ENCODE data around the gene MAP3K15. TPM values are rescaled to one million over a fixed set of nuclear protein-coding genes. Genes with fewer than 3 reads are reported as not detected.

MAP3K15 gene
- total RNA-seq, result not detected
- long read RNA-seq, partial matches to known transcripts, result 0 of 4 reads
- long read RNA-seq, other reads (novel, unspliced or antisense), result 3 of 4 reads

GRCh38 chrX:19514791-19515614 lies at the start of gene MAP3K15:
Gene MAP3K15 (minus strand): TSS chrX:19515508. CDS start chrX:19515261, 247 bp downstream.
- peak; percentile 34 for ATAC-seq (ENCODE audit: poor library complexity)
- DNase-seq, result peak; percentile 38

GRCh38 chrX:19564606-19565005 lies 49.3 kb upstream of the MAP3K15 start:
- ATAC-seq (ENCODE audit: poor library complexity) (no peak), DNase-seq (no peak)
- intact Hi-C loops (cut with DNase I), result no loop called here

More at GRCh38 chrX:19514791-19515614, at the start of gene MAP3K15:
- intact Hi-C loops (cut with DNase I), result no loop called here

GRCh38 chrX:19563746-19564145 lies 48.4 kb upstream of the MAP3K15 start:
- ATAC-seq (ENCODE audit: poor library complexity) (no peak), DNase-seq (no peak)

GRCh38 chrX:19563327-19563726 lies 48.0 kb upstream of the MAP3K15 start:
- no peak for DNase-seq
- no peak for ATAC-seq (ENCODE audit: poor library complexity)

More at GRCh38 chrX:19563746-19564145, 48.4 kb upstream of the MAP3K15 start:
- intact Hi-C loops (cut with DNase I), result no loop called here

GRCh38 chrX:19560611-19561010 lies 45.3 kb upstream of the MAP3K15 start:
- intact Hi-C loops (cut with DNase I), result no loop called here
- no peak for DNase-seq
- ATAC-seq (ENCODE audit: poor library complexity), result no peak

More at GRCh38 chrX:19563327-19563726, 48.0 kb upstream of the MAP3K15 start:
- intact Hi-C loops (cut with DNase I), result no loop called here

- ATAC-seq (ENCODE audit: poor library complexity), result no peak
- intact Hi-C loops (cut with DNase I), result no loop called here
- DNase-seq, result no peak
These were observed 42.5 kb upstream of the MAP3K15 start for GRCh38 chrX:19557822-19558221.

GRCh38 chrX:19556202-19556601 lies 40.9 kb upstream of the MAP3K15 start:
- ATAC-seq (ENCODE audit: poor library complexity) (no peak), DNase-seq (no peak)
- intact Hi-C loops (cut with DNase I), result no loop called here

GRCh38 chrX:19555683-19556082 lies 40.4 kb upstream of the MAP3K15 start:
- ATAC-seq (ENCODE audit: poor library complexity) (no peak), DNase-seq (no peak)
- intact Hi-C loops (cut with DNase I), result no loop called here

- intact Hi-C loops (cut with DNase I), result no loop called here
- no peak for ATAC-seq (ENCODE audit: poor library complexity)
- DNase-seq, result no peak
These were observed 39.9 kb upstream of the MAP3K15 start for GRCh38 chrX:19555236-19555635.

- intact Hi-C loops (cut with DNase I), result no loop called here
- ATAC-seq (ENCODE audit: poor library complexity), result no peak
- DNase-seq, result no peak
These were observed 39.5 kb upstream of the MAP3K15 start for GRCh38 chrX:19554786-19555185.

- DNase-seq (no peak), ATAC-seq (ENCODE audit: poor library complexity) (no peak)
- intact Hi-C loops (cut with DNase I), result no loop called here
These were observed 37.5 kb upstream of the MAP3K15 start for GRCh38 chrX:19552793-19553192.

GRCh38 chrX:19549838-19550237 lies 34.5 kb upstream of the MAP3K15 start:
- ATAC-seq (ENCODE audit: poor library complexity) (no peak), DNase-seq (no peak)
- intact Hi-C loops (cut with DNase I), result no loop called here

GRCh38 chrX:19548934-19549333 lies 33.6 kb upstream of the MAP3K15 start:
- intact Hi-C loops (cut with DNase I), result no loop called here

GRCh38 chrX:19548279-19548678 lies 33.0 kb upstream of the MAP3K15 start:
- DNase-seq (no peak), ATAC-seq (ENCODE audit: poor library complexity) (no peak)
- intact Hi-C loops (cut with DNase I), result no loop called here

More at GRCh38 chrX:19548934-19549333, 33.6 kb upstream of the MAP3K15 start:
- DNase-seq (no peak), ATAC-seq (ENCODE audit: poor library complexity) (no peak)

GRCh38 chrX:19545651-19546050 lies 30.3 kb upstream of the MAP3K15 start:
- DNase-seq (no peak), ATAC-seq (ENCODE audit: poor library complexity) (no peak)

GRCh38 chrX:19544693-19545305 lies 29.5 kb upstream of the MAP3K15 start:
- ATAC-seq (ENCODE audit: poor library complexity) (peak; percentile 75), DNase-seq (no peak)

More at GRCh38 chrX:19545651-19546050, 30.3 kb upstream of the MAP3K15 start:
- intact Hi-C loops (cut with DNase I), result no loop called here

GRCh38 chrX:19543951-19544381 lies 28.7 kb upstream of the MAP3K15 start:
- peak; percentile 79 for ATAC-seq (ENCODE audit: poor library complexity)
- intact Hi-C loops (cut with DNase I), result no loop called here
- peak; percentile 53 for DNase-seq

More at GRCh38 chrX:19544693-19545305, 29.5 kb upstream of the MAP3K15 start:
- intact Hi-C loops (cut with DNase I), result no loop called here

- DNase-seq, result no peak
- no peak for ATAC-seq (ENCODE audit: poor library complexity)
- intact Hi-C loops (cut with DNase I), result no loop called here
These were observed 27.9 kb upstream of the MAP3K15 start for GRCh38 chrX:19543020-19543715.

- intact Hi-C loops (cut with DNase I), result no loop called here
- no peak for ATAC-seq (ENCODE audit: poor library complexity)
These were observed 26.6 kb upstream of the MAP3K15 start for GRCh38 chrX:19541931-19542330.

More at GRCh38 chrX:19541931-19542330, 26.6 kb upstream of the MAP3K15 start:
- no peak for DNase-seq

Measured in Right ventricle myocardium superior (tissue), 1 donor.